Karpas-422 (cell line): ENCODE data around the gene MME. TPM values are rescaled to one million over a fixed set of nuclear protein-coding genes. Genes with fewer than 3 reads are reported as not detected.

ENCODE experiments used
- DNase-seq: peaks from one replicate; pipeline ENCODE4 v3.0.0-alpha.2; 2015
- H2AFZ ChIP-seq: fragments of 200-600 bp; sonication (generic); 2 replicates; pipeline ENCODE4 v1.6.1; 2014; ENCODE audit warnings: antibody characterized with exemption, low read length, mixed read lengths
- H3K27ac ChIP-seq: fragments of 200-600 bp; sonication (generic); 2 replicates; pipeline ENCODE4 v1.5.1; 2014; ENCODE audit warnings: mild to moderate bottlenecking, low read length, moderate library complexity
- H3K27me3 ChIP-seq: fragments of 200-600 bp; sonication (generic); 2 replicates; pipeline ENCODE4 v1.6.1; 2014; ENCODE audit warnings: low read length, mixed read lengths
- H3K36me3 ChIP-seq: fragments of 200-600 bp; sonication (generic); 2 replicates; pipeline ENCODE4 v1.6.1; 2014; ENCODE audit warnings: low read length, mixed read lengths; ENCODE audit not compliant: insufficient read depth
- H3K4me1 ChIP-seq: fragments of 200-600 bp; sonication (generic); 2 replicates; pipeline ENCODE4 v1.6.1; 2014; ENCODE audit warnings: mild to moderate bottlenecking, low read length, mixed read lengths
- H3K4me2 ChIP-seq: fragments of 200-600 bp; sonication (generic); 2 replicates; pipeline ENCODE4 v1.6.1; 2014; ENCODE audit warnings: low read length, low read depth, mild to moderate bottlenecking; ENCODE audit not compliant: poor library complexity, severe bottlenecking
- H3K4me3 ChIP-seq: fragments of 200-600 bp; sonication (generic); 2 replicates; pipeline ENCODE4 v1.5.1; 2014; ENCODE audit warnings: mild to moderate bottlenecking, antibody characterized with exemption, low read length, mixed read lengths
- H3K79me2 ChIP-seq: fragments of 200-600 bp; sonication (generic); 2 replicates; pipeline ENCODE4 v1.6.1; 2014; ENCODE audit warnings: mild to moderate bottlenecking, low read length, mixed read lengths
- H3K9ac ChIP-seq: fragments of 200-600 bp; sonication (generic); 2 replicates; pipeline ENCODE4 v1.6.0; 2014; ENCODE audit warnings: low read length
- H3K9me2 ChIP-seq: fragments of 200-600 bp; sonication (generic), shearing (Covaris generic); replicated peaks from 2 replicates; pipeline ENCODE4 v1.6.0; 2014; ENCODE audit warnings: mild to moderate bottlenecking, low read length, moderate library complexity; ENCODE audit not compliant: insufficient read depth
- H3K9me3 ChIP-seq: fragments of 300-700, 200-600 bp; sonication (generic); 2 replicates; pipeline ENCODE4 v1.6.1; 2014; ENCODE audit warnings: low read length, mixed read lengths
- H4K20me1 ChIP-seq: fragments of 200-600 bp; sonication (generic); 2 replicates; pipeline ENCODE4 v1.6.1; 2014; ENCODE audit warnings: mild to moderate bottlenecking, antibody characterized with exemption, low read length, low read depth; ENCODE audit not compliant: insufficient read depth
- total RNA-seq: library from RNA; depleted of rRNA; stranded (reverse); fragments of >200 nt; shearing (Covaris generic); gene quantifications from 2 replicates; pipeline ENCODE4 v1.2.3, GENCODE V29; 2014; ENCODE audit warnings: low replicate concordance

Gene MME
- total RNA-seq, 1 experiment from 2014 or later, result 196 TPM

DNA sequence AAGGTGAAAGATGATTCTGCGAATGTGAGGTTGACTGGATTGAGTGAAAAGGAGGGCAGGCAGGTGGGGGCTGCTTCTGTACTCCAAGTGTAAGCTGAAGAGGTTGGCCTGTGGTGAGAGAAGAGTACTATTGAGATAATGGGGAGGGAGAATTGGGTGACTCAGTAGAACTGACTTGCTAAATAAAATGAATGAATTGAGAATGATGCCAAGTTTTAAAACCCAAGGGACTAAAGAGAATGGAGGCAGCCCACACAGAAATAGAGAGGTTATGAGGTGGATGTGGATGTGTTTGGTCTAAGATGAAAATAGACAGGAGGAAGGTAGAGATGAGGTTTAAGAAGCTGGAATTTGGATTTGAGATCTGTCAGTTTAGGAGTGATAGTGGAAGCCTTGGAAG lies 5.9 kb downstream of the MME start:
- H3K9ac ChIP-seq, result no peak overlapping the region
- no peak overlapping the region for H3K4me3 ChIP-seq
- no peaks in the 10 kb centered on the region for H3K9me2 ChIP-seq
- H4K20me1 ChIP-seq, result no peaks in the 10 kb centered on the region
- no peaks in the 10 kb centered on the region for H3K27me3 ChIP-seq
- H3K27ac ChIP-seq, result no peak overlapping the region
- H3K4me1 ChIP-seq, result peaks cover 30% of the 10 kb centered on the region
- no peak overlapping the region for H2AFZ ChIP-seq
- H3K36me3 ChIP-seq, result peaks cover 40% of the 10 kb centered on the region
- no peak overlapping the region for H3K4me2 ChIP-seq
- H3K79me2 ChIP-seq, result peaks cover 71% of the 10 kb centered on the region
- no peaks in the 10 kb centered on the region for H3K9me3 ChIP-seq
- DNase-seq, result no peak

DNA sequence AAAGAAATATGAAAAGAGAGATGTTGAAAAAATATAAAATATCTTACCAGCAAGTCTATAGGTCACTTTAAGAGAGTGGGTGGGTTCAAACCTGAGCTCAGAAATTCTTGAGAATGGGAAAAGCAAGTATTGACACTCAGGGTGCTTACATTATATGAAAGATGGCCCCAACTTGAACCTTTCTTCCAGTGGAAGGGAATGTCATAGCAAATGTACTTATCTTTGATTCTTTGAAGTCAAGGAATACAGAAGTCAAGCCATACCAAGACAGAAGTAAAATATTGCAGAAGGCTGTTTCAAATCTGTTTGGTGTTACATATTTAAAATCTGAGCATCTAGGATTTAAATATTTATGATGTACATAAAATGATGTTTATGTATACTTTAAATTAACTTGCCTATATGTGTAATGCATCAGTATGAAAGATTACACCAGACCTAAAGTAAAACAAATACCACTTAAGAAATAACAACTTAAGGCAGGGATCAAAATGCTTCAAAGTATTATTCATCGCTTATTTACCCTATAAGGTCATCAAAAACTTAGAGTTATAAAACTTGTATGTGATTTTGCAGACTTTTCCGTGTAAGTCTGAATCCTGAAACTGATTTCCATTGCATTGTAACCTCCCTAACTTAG lies 8.7 kb downstream of the MME start:
- no peaks in the 10 kb centered on the region for H3K9me3 ChIP-seq
- no peak for DNase-seq
- H3K36me3 ChIP-seq, result peaks cover 41% of the 10 kb centered on the region; the same call in 1 of the 2 replicates
- no peak overlapping the region for H2AFZ ChIP-seq
- no peaks in the 10 kb centered on the region for H3K27me3 ChIP-seq
- H3K4me1 ChIP-seq, result peaks cover 31% of the 10 kb centered on the region
- no peak overlapping the region for H3K27ac ChIP-seq
- H3K79me2 ChIP-seq, result peaks cover 48% of the 10 kb centered on the region
- H3K9me2 ChIP-seq, result no peaks in the 10 kb centered on the region
- H3K4me3 ChIP-seq, result no peak overlapping the region
- H3K4me2 ChIP-seq, result no peak overlapping the region
- H4K20me1 ChIP-seq, result no peaks in the 10 kb centered on the region
- H3K9ac ChIP-seq, result no peak overlapping the region

GRCh38 chr3:155089495-155089894 lies 9.4 kb downstream of the MME start:
- H3K27me3 ChIP-seq, result no peaks in the 10 kb centered on the region
- no peaks in the 10 kb centered on the region for H3K9me3 ChIP-seq
- H3K27ac ChIP-seq, result no peak overlapping the region
- H3K9me2 ChIP-seq, result no peaks in the 10 kb centered on the region
- no peak overlapping the region for H2AFZ ChIP-seq
- H3K9ac ChIP-seq, result no peak overlapping the region
- H4K20me1 ChIP-seq, result no peaks in the 10 kb centered on the region
- no peak for DNase-seq
- no peak overlapping the region for H3K4me3 ChIP-seq
- H3K4me2 ChIP-seq, result no peak overlapping the region
- peaks cover 37% of the 10 kb centered on the region for H3K4me1 ChIP-seq
- peaks cover 44% of the 10 kb centered on the region for H3K79me2 ChIP-seq
- H3K36me3 ChIP-seq, result peaks cover 35% of the 10 kb centered on the region; the same call in 1 of the 2 replicates

GRCh38 chr3:155093261-155093660 lies 13.1 kb downstream of the MME start:
- Histone ChIP-seq H3K36me3 (peaks cover 39% of the 10 kb centered on the region), H4K20me1 (no peaks in the 10 kb centered on the region), H3K9me3 (no peaks in the 10 kb centered on the region), H3K27ac (peak overlapping the region; percentile 86), H3K27me3 (no peaks in the 10 kb centered on the region), H3K79me2 (peaks cover 51% of the 10 kb centered on the region), H3K4me3 (no peak overlapping the region), H3K9me2 (no peaks in the 10 kb centered on the region), H3K4me2 (peak overlapping the region; percentile 51), H2AFZ (no peak overlapping the region), H3K4me1 (peaks cover 43% of the 10 kb centered on the region), H3K9ac (no peak overlapping the region)
- peak; percentile 53 for DNase-seq

DNA sequence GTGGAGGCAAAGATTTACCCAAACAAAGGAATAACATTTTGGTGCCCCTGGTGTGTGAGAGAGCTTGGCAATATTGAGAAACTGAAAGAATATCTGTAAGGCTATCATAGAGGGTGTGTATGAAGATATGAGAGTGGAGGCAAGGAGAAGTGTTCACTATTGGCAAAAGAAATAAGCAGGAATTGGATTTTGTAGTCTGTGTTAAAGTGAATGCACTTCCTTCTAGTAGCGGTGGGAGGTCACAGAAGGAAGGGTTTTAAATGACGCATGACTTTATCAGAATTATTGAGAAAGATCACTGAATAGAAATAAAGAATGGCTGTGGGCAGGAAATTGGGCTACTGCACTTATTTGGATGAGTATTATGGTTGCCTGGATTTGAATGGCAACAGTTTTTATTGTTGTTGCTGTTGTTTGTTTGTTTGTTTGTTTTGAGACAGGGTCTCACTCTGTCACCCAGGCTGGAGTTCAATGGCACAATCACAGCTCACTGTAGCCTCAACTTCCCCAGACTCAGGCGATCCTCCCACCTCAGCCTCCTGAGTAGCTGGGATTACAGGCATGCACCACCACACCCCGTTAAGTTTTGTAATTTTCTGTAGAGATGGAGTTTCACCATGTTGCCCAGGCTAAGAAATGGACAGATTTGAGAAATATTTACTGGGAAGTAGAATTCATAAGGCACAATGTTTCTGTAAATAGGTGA lies 16.3 kb downstream of the MME start:
- Histone ChIP-seq H4K20me1 (no peaks in the 10 kb centered on the region), H3K36me3 (peaks cover 34% of the 10 kb centered on the region), H3K4me3 (no peak overlapping the region), H3K9me3 (0 out of 2 replicates have a peak, but pooled peaks cover 4% of the 10 kb centered on the region), H3K27me3 (no peaks in the 10 kb centered on the region), H3K4me2 (no peak overlapping the region), H3K79me2 (peaks cover 59% of the 10 kb centered on the region), H3K9me2 (no peaks in the 10 kb centered on the region), H3K27ac (no peak overlapping the region), H2AFZ (no peak overlapping the region), H3K4me1 (peaks cover 42% of the 10 kb centered on the region), H3K9ac (no peak overlapping the region)
- no peak for DNase-seq

DNA sequence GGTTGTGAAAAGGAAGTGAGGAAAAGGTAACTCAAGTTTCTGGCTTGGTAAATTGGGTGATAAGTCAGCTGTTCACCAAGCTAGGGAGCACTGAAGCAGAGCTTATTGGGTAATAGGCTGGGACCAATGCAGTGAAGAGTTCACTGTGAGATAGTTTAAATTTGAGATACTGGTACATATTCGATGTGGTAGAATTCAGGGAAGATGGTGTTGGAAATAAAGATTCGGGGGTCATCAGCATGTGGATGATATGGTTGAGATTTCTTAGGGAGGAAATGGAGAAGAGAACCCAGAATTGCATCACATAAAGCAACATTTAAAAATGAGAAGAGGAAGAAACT lies 16.9 kb downstream of the MME start:
- H4K20me1 ChIP-seq, result no peaks in the 10 kb centered on the region
- H3K4me1 ChIP-seq, result peaks cover 41% of the 10 kb centered on the region
- H3K9me2 ChIP-seq, result no peaks in the 10 kb centered on the region
- H3K79me2 ChIP-seq, result peaks cover 62% of the 10 kb centered on the region
- no peak overlapping the region for H3K9ac ChIP-seq
- no peak overlapping the region for H2AFZ ChIP-seq
- DNase-seq, result no peak
- H3K27me3 ChIP-seq, result no peaks in the 10 kb centered on the region
- H3K36me3 ChIP-seq, result peaks cover 34% of the 10 kb centered on the region
- 0 out of 2 replicates have a peak, but pooled peaks cover 4% of the 10 kb centered on the region for H3K9me3 ChIP-seq
- no peak overlapping the region for H3K4me3 ChIP-seq
- H3K27ac ChIP-seq, result no peak overlapping the region
- no peak overlapping the region for H3K4me2 ChIP-seq

DNA sequence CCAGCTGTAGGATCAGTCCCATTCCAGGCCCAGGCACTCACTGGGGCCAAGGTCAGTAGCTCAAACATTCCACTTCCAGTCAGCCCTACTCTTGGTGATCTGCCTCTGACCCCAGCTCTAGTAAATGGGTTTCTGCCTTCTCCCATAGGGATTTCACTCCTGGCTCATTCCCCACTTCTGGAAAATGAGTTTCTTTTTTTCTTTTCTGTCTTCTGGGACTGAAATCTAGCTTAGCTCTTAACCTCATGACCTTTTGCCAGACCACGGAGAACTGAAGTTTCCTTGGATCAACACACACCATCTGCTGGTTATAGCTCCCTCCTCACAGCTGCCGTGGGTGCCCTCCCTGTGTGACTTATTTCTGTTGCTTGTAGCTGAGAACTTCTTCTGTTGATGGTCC lies 21.3 kb downstream of the MME start:
- Histone ChIP-seq H4K20me1 (no peaks in the 10 kb centered on the region), H3K4me3 (no peak overlapping the region), H3K27ac (peak overlapping the region; percentile 29; the same call in 1 of the 2 replicates), H3K9ac (no peak overlapping the region), H3K4me1 (peaks cover 50% of the 10 kb centered on the region), H3K4me2 (no peak overlapping the region), H3K79me2 (peaks cover 84% of the 10 kb centered on the region), H3K9me2 (no peaks in the 10 kb centered on the region), H2AFZ (no peak overlapping the region), H3K9me3 (0 out of 2 replicates have a peak, but pooled peaks cover 4% of the 10 kb centered on the region), H3K27me3 (no peaks in the 10 kb centered on the region), H3K36me3 (peaks cover 33% of the 10 kb centered on the region)
- DNase-seq, result no peak

DNA sequence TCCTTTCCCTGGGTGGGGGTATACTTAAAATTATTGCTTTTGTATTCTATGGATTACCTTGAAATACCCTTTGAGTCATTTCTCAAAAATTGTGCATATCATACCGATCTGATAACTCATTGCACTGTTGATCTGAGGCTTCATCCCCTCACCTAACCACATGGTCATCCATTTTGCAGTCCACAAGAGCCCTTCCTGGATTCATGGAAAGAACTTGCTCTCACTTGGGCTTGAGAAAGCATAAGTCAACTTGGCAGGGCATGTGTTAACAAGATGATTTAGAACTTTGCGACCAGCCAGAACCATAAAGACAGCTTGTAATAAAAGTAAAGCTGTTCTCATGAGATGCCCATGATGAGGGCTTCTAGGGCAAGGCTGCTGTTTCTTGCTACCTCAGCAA lies 22.2 kb downstream of the MME start:
- Histone ChIP-seq H3K9me3 (0 out of 2 replicates have a peak, but pooled peaks cover 4% of the 10 kb centered on the region), H3K27me3 (no peaks in the 10 kb centered on the region), H4K20me1 (no peaks in the 10 kb centered on the region), H2AFZ (no peak overlapping the region), H3K4me3 (no peak overlapping the region), H3K9ac (no peak overlapping the region), H3K79me2 (peaks cover 81% of the 10 kb centered on the region), H3K4me2 (no peak overlapping the region), H3K9me2 (no peaks in the 10 kb centered on the region), H3K36me3 (peaks cover 27% of the 10 kb centered on the region), H3K4me1 (peaks cover 50% of the 10 kb centered on the region), H3K27ac (peak overlapping the region; percentile 13; the same call in 1 of the 2 replicates)
- DNase-seq, result no peak
